GF-D8 (cell line): ENCODE measurements around the gene PRR18.

ENCODE experiments used
- DNase-seq: peaks from one replicate; lab custom pipeline; 2025; lab: John Stamatoyannopoulos, UW

The PRR18 gene

DNA sequence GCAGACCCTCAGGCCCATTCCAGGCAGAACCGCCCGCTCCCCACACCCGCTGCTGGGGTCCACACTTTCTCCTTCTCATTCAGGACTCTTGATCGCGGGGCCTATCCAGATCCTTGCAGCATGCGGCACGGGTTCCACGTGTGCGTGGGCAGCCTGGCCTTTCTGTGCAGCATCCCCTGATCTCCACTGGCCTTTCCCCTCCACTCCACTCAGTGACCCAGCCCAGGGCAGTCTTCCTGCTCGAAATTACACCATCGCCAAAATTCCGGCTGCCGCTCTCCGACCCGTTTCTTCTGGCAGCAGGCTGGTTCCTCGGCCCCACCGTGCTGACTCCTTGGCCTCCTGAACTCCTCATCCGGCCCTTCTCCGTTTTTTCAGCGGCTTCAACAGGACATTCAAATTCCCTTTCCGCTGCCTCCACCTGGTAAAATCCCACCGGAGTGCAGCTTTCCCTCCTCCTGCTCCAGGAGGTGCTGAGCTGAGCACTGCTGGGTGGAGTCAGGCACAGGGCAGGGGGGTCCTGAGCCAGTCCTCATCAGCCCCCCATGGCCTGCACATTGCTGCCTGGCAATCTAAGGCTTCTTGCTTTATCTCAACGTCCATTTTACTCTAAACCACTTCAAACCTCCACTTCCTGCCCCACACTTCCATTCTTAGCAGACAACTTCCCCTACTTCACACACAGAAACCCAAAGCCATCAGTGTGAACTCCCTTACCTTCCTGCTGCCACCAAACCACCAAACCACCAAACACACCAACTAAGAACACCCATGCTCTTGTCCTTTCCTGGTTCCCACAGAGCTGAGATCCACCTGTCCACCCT is 25.2 kb upstream of the PRR18 start:
- DNase-seq, result peak; percentile 67

DNA sequence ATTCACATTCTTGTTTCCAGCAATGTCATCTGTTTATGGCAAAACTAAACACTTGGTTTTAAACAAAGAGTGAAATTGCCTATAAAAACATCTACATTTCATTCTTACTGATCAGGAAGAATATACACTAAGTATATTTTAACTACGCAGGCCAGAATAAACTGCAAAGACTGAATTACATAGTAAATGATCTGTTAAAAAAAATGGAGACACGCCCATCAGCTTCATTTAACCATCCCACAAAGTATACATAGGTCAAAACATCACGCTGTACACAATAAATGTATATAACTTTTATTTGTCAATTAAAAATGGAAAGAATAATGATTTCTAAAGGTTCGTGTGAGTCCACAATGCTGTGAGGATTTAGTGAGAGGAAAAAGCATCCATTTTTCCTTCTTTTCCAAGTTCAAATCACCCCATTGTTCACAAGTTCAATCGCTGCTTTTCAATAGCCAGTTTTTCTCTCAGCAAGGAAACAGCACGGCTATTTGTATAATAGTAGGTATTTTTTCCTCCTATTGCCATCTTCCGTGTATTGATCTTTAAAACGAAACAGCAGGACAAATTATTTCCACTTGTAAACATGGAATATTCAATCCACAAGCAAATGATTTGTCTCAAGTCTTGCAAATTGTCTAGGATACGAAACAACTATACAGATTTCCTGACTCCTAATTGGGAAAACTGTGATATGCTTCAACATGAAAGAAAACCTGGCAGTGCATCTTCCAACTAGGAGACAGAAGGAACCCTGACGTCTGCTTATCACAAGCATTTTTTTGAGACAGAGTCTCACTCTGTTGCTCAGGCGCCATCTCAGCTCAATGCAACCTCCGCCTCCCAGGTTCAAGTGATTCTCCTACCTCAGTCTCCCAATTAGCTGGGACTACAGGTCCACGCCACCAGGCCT is 23.6 kb upstream of the PRR18 start:
- DNase-seq, result no peak

DNA sequence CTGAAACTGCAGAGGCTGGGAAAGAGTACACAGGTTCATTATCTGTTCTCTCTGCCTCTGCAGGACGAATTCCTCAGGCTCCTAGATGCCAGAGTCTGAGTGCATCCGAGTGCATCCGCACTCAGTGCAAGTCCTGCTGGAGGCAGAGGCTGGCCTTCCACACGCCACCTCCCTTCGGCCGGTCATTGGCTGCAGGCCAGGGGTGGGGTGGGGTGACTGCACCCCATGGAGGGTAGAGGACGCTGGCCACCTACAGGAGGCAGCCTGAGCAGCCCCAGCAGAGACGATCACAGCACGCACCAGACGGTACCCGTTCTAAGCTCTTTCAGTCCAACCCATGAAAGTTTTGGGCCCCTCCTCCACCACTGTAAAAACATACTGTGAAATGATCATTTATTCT is 22.4 kb upstream of the PRR18 start:
- DNase-seq, result no peak

DNA sequence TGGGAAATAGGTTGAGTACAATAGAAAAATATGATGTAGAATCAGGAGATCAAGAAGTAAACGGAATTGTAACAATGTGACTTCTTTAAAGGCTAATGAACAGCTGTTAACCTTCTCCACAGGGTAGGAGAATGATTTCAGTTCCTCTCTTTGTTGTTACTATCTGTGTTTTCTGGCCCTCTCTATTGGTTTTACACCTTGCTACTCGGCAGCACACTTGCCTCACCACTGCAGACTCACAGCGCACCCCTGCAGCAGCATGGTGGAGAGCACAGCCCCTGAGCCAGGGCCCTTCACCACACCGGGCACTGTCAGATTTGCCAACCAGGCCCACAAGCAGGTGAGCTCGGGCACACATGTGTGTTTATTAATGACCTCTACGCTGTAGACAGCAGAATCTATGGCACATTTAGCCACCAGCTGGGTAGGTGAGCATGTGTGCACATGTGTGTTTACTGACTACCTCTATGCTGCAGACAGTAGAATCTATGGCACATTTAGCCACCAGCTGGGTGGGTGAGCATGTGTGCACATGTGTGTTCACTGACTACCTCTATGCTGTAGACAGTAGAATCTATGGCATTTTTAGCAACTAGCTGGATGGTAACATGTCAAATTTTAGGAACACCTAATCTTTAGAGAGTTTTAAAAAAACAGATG is 17.3 kb upstream of the PRR18 start:
- DNase-seq, result no peak

DNA sequence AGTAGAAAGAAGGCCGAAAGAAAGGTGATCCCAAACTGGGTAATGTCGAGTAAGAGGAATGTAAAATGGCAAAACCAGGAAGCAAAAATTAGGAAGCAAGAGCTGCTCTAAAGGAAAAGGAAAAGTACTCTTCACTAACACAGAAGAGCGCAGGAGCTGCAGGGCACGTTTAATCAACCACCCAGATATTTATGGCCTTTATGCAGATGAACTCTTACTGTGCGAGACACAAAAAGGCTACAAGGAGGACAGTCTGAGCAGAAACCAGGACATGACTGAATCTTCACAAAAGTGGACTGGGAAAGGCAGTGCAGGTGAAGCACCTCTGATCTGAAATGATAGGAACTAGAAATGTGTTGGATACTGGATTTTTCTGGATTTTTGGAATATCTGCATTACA is 15.2 kb upstream of the PRR18 start:
- DNase-seq, result no peak

DNA sequence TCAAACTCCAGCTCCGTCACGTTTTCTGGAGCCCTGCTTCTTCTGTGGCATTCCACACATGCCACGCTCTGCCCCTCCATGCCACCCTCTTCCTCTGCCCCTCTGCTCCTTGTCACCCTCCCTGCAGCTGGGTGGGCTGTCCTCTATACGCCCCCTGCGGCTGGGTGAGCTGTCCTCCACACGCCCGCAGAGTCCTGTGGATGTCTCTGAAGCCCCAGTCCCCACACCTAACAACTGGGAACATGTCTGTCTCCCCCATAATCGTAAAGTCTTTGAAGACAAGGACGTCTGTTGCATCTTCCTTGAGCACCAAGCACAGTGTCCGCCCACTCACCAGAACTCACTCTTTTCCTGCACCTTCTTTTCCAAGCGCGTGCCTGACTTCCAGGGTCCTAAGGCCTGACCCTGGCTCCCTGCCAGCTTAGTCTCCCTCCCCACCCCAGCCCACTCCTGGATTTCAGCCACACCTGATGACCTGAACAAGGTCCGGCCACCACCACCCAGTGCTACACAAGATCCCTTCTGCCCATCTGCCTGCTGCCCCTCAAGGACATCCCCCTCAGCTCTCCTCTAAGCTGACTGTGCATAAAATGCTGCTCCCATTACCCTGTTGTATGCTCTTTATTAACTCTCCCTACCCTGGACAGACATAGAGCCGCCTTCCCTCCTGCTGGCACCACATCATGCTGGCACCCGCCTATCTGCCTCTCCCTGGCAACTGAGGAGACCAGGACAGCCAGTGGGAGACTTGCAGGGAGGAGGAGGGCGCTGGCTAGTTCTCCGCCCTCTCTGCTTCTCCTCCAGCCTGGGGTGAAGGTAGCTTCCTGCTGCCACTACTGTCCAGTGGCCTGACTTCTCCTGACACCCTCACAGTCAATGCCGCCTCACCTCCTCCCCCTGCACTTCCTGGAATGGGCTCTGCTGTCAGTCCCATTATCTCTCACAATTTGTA is 10.7 kb upstream of the PRR18 start:
- DNase-seq, result no peak

DNA sequence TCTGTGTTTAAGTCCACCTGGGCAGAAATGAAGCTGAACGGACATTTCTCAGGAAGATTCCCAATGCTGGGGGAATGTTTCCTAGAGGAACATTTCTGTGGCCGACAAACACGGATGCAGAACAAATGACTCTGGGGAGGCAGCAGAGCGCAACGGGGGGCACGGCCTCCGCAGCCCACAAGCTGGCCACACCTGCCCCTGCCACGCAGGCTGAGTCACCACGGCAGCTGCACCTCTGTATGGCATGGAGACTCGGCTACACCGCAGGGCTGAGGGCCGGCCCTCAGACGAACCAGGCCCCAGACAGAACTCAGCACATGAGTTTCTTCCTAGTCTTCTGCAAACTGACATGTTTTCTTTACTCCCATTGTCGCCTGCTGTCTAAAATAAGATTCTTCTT is 10.0 kb upstream of the PRR18 start:
- no peak for DNase-seq

DNA sequence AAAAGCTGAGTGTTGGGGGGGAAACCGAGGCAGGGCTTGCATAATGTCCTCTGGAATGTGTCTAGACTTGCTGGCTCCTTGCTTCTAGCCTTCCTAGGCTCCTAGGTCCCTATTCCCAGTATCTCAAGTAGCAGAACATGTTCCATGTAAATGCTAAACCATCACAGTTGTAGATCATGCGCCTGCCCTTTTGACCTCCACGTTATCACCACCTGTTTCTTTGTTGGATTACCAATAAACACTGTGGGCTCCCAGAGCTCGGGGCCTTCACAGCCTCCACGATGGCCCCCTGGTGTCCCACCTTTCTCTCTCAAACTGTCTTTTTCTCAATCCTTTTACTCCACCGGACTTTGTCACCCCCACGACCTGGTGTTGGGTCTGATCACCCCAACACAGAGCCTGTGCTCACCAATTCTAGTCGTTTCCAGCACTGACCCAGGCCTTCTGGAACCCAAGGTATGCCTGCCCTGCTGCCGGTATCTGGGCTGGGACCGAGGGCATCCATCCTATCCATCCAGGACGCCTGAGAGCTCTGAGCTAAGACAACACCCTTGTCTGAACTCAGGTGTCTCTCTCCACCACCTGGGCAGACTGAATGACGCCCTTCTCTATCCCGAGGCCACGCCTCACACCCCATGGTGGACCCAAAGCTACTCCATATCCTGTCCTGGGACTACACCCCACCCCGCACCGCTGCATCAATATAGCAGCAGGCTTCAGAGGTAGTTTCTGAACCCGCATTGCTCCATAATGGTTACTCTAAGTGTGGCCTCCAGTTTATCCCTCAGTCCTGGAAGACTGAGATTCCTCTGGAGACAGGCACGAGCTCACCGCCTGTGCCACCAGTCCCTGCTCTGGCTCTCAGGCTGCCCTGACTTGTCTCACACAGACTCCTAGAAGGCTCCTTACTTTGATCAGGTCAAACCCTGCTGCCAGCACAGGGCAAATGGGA is 9.3 kb upstream of the PRR18 start:
- DNase-seq, result no peak

DNA sequence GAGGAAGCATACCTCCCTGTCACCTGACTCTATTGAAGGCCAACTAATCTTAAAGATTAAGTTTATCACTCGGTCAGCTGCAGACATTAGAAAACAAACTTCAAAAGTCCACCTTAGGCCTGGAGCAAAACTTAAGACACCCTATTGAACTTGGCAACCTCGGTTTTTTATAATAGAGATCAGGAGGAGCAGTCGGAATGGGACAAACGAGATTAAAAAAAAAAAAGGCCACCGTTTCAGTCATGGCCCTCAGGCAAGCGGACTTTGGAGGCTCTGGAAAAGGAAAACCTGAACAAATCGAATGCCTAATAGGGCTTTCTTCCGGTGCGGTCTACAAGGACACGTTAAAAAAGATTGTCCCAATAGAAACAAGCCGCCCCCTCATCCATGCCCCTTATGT is 7.2 kb upstream of the PRR18 start:
- DNase-seq, result no peak

DNA sequence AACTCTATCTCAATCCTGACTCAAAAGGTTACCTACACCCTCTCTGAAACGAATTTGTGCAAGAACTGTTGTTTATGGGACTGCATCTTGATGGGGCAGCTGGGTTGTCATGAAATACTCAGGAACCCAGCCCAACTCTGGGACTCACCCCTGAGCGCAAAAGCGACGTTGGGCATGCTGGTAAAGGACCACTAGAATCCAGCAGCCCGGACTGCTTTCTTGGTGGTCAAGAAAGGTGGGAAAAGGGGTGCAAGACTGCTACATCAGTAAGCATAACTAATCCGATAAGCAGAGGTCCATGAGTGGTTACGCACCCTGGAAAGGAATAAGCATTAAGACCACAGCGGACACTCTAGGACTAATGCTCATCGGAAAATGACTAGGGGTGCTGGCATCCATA is 6.3 kb upstream of the PRR18 start:
- no peak for DNase-seq

DNA sequence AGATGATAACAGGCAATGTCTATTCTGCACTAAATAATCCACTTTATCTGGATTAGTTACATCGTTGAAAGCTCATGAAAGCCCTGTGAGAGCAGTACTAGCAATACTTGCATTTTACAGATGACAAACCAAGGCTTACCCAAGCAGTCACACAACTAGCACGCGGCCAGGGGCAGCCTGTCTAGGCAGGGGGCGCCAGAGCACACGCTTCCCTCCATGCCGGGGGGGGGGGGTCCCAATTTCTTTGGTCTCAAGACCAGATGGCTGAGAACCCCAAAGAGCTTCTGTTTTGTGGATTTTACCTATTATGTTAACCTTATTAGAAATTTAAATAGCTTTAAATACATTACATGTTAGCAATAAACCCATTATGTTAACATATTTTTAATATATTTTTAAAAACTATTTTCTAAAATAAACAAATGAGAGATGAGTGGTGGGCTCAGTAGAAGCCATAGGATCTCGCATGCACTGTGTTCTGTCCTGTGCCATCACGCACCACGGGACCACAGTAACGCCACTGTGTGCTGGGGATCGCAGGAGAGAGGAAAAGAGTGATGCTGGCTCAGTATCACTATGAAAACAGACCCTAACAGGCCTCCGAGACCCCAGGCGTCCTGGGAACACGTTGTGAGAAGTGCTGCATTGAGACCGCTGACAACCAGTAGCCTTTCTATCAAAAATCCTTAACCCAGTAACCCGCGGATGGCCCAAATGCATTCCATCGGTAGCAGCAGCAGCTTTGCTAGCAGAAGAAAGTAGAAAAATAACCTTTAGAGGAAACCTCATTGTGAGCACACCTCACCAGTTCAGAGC is 5.3 kb upstream of the PRR18 start:
- no peak for DNase-seq

DNA sequence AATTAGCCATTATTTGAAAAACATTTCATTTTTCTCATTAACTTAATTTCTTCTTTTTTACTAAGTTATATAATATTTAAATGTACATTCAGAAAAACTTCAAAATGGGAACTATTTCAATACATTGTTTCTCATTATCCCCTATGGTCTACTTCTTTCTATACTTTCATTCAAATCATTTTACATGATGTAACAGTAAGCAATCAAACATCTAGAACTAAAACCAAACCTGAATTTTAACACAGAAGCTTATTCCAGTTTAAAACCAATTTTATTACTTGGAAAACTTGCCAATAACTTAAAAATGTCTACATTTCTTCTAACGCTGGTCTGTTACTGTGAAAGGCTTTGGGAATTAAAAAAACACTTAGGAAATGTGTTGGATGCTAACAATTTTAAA is 4.6 kb upstream of the PRR18 start:
- no peak for DNase-seq

DNA sequence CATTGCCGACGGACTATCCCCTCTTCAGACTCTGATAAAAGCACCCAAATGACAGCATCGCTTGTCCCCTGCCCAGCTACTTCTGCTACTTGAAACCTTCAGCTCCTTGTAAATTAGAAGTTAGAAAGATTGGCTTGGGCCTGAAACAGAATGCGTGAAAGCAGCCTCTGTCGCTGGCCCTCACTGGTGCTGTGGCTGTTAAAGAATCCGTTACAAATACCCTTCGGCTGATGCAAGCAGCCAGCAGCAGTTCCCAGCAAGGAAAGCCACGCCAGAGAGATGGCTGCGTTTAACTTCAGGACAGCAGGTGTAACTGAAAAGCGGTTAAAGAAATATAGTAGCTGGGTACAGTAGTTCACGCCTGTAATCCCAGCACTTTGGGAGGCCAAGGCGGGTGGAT is 2.4 kb upstream of the PRR18 start:
- DNase-seq, result no peak

DNA sequence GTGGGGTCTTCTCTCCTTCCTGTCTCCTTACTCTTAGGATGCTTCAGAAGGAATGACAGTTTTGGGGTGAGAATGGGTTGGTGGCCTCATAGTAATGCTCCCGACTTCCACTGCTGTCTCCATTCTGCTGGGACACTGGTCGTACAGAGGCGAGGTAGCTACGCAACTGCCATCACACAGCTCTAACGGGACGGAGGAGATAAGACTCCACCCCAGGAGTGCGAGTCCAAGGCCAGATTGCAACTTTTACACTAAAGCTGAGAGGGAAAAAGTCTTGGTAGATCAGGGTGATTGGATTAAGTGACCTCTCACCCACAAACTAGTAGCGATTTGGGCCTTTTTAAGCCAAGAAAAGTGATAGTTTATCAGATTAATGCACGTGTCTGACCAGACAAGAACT is 1.8 kb upstream of the PRR18 start:
- DNase-seq, result no peak

DNA sequence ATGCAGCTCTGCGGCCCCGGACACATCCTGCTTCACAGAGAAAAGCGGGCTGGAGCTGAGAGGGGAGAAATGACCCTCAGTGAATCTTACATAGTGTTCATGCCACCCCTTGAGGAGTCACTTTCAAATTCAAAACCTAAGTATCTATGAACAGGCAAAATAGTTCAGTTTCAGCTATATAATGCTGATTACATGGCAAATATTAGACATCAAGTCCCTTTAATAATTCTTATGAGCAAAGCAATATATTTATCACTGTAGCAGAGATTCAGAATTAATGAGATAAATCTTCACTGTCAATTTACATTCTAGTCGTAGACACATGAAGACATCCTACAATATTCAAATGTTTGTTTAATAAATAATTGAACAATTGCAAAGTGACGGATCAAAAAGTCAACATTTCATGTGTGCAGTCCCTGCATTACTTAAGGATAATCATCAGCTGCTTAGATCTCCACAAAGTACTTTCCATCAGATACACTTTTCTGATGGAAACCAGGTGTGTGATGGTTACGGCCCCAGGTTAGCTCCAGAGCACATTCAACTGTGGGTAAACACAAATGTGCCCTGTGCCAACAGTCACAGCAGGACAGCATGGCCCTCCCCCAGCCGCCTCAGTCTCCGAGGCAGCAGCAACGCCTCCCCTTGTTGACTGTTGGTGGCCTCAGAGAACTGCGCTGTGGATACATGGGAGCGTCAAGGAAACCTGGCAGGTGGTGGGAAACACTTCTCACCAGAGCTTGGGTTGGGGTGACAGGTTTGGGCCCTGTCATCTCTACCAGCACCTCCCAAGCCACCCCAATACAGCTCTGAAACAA is 787 bp upstream of the PRR18 start:
- DNase-seq, result no peak

DNA sequence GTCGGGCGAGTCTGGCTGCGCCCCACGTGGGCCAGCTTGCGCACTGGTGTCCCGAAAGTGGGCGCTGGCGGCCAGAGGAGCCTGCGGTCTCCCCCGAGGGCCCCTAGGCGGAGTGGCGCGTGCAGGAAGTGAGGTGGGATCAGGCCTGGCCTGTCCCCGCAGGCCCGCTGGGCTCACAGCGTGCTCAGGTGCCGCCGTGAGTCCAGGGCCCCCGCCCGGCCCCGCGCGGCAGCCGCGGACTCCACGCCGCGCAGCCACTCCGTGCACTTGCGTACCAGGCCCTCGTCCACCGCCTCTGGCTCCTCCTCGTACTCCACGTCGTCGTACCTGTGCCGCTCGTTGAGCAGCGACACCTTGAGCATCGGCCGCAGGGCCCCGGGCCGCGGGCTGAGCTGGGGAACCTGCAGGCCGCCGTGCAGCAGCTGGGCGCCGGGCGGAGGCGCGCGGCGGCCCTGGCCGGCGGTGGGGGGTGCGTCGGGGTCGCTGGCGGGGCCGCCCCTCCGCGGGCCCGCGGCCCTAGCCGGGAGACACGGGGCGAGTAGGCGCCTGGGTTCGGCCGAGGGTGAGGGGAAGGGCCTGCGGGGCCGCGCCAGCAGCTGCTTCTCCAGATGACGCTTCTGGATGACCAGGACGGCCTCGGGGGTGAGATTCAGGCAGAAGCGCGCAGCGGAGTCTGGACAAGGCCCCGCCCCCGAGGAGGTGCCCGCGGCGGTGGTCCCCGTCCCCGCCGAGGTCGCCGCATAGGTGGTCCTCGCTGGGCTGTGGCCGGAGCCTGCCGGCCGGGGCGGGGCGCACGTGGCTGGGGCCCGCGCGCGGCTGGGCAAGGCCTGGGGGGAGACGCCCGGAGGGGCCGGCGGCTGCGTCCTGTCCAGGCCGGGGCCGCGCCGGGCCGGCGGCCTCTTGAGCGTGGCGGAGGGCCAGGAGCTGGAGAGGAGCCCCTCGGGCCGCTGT is 835 bp downstream of the PRR18 start:
- DNase-seq, result no peak

DNA sequence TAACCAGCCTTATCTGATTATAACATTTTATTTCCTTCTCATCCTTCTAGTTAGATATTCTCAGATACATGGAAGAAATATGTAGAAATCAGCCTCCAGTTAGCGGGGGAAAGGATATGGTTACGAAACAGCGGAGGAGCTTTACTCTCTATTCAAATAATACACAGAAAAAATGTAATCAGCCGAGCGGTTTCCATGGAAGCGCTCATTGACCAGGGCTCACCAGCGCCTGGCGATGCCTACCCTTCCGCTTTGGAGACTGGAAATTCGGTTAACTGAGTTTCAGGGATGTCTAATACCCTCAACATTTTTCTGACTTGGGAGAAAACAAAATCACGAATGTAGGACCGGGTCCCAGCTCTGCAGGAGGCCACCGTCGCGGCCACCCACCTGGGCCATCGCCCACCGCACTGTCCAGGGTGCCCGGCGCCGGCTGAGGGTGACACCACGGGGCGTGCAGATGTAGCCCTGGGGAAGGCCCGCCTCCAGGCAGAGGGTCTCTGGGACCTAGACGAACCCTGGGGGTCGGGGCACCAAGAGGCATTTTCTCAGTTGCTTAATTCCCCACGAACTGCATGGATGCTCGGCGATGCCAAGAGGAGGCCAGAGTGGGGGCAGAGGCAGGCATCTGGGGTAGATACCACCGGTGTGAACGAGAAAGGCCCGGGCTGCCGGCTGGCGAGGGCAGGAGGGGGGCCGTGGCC is 1.7 kb downstream of the PRR18 start:
- no peak for DNase-seq
